Measurements from ENCODE around the gene TIGD7.

DNA sequence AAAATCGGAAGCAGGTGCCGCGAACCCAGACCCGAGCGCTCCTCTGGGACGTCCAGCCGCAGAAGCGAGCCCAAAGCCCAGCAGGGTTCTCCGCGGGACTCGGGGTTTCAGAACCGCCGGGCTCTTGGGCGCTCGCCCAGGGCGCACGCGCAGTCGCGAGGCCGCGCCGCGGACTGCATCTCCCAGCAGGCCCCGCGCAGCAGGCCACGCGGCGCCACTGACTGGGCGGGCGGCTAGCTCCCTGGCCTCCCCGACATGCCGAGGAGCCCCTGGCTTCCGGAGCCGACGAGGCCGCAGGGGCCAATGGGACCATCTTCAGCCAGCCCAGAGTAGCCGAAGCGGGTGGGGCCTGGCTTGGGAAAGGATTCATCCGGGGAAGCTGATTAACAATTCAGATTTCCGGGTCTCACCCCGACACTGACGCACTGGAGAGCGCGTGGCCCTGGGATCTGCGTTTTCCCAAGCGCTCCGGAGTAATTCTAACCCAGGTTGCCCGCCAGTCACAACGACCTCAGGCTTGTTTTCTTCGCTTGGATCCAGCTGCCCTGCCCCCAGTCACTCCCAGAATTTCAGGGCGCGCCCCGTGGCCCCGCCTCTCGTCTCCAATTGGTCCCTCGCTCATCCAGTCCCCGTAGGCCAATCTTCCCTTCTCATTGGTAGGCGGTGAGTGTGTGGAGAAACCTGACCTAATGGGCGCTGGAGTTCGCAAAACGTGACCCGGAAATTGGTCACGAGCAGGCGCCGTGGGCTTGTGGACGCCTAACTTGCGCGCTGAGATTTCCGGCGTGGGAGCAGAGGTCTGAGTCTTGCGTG is 22.3 kb downstream of the TIGD7 start, which contains the start of gene ZNF263:
- TF ChIP-seq, protein P1, sequence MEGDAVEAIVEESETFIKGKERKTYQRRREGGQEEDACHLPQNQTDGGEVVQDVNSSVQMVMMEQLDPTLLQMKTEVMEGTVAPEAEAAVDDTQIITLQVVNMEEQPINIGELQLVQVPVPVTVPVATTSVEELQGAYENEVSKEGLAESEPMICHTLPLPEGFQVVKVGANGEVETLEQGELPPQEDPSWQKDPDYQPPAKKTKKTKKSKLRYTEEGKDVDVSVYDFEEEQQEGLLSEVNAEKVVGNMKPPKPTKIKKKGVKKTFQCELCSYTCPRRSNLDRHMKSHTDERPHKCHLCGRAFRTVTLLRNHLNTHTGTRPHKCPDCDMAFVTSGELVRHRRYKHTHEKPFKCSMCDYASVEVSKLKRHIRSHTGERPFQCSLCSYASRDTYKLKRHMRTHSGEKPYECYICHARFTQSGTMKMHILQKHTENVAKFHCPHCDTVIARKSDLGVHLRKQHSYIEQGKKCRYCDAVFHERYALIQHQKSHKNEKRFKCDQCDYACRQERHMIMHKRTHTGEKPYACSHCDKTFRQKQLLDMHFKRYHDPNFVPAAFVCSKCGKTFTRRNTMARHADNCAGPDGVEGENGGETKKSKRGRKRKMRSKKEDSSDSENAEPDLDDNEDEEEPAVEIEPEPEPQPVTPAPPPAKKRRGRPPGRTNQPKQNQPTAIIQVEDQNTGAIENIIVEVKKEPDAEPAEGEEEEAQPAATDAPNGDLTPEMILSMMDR (IDR thresholded peaks at IDR 0.05; ENCODE audit: insufficient read depth, low read length, poor library complexity, severe bottlenecking), result no peak
- no peak for TF ChIP-seq EZH2phosphoT487 (conservative IDR thresholded peaks at IDR 0.05; ENCODE audit: low read length)
